Sigmoid colon (tissue), 4 donors: ENCODE data around the gene SLFNL1.

ENCODE experiments used
- CTCF ChIP-seq, 4 experiments: fragments of 450-650 bp in 3 of 4; fragments of 200-600 bp in 1 of 4; IDR thresholded peaks; one replicate each; pipeline ENCODE4 v1.5.1; 2016 to 2019; ENCODE audit warnings: antibody characterized with exemption in 4 of 4, mild to moderate bottlenecking in 3 of 4, moderate library complexity in 2 of 4
- EP300 ChIP-seq, 4 donors: sonication (generic); formaldehyde crosslinking; IDR thresholded peaks; one replicate each; pipeline ENCODE4 v1.6.1; 2017; ENCODE audit warnings: antibody characterized with exemption in 4 of 4
- POLR2A ChIP-seq, 2 donors: fragments of 450-650 bp; IDR thresholded peaks; one replicate each; pipeline ENCODE4 v1.6.1; 2016; ENCODE audit warnings: antibody characterized with exemption in 2 of 2, mild to moderate bottlenecking in 2 of 2, moderate library complexity in 2 of 2

DNA sequence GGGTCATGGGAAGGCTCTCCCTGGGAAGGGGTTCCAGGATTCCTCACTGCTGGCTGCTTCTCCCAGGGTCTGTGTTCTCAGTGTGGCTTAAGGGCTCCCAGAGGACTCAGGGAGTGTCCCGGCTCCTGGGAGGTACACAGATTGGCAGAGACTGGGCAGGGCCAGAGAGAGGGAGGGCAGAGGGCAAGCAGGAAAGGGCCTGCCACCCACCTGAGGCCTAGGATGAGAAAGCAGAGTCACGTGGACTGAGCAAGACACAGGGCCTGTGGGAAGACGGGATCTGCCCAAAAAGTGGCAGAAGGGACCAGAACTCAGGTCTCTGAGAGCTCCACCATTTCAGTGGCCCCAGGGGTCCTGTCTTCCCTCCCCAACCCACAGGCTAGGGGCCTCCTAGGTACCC, 871 bp downstream of the SLFNL1 start:
- no peak for TF ChIP-seq CTCF (IDR thresholded peaks at IDR 0.05)
- no peak for TF ChIP-seq POLR2A (IDR thresholded peaks at IDR 0.05)
- no peak for TF ChIP-seq EP300 (IDR thresholded peaks at IDR 0.05)
